ENCODE results near the gene FAM118A.

DNA sequence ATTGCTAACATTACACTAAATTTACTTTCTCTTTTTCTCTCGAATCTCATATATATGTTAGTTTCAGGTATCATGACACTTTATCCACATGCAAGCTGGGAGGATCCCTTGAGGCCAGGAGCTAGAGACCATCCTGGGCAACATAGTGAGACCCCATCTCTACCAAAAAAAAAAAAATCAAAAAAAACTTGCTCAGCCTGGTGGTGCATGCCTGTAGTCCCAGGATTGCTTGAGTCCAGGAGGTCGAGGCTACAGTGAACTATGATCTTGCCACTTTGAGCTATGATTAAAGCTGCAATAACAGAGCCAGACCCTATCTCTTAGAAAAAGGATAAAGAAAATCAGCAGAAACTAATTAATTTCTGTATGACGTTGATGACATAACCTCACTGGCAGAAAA, 28.7 kb upstream of the FAM118A start:
- TF ChIP-seq, protein P1, sequence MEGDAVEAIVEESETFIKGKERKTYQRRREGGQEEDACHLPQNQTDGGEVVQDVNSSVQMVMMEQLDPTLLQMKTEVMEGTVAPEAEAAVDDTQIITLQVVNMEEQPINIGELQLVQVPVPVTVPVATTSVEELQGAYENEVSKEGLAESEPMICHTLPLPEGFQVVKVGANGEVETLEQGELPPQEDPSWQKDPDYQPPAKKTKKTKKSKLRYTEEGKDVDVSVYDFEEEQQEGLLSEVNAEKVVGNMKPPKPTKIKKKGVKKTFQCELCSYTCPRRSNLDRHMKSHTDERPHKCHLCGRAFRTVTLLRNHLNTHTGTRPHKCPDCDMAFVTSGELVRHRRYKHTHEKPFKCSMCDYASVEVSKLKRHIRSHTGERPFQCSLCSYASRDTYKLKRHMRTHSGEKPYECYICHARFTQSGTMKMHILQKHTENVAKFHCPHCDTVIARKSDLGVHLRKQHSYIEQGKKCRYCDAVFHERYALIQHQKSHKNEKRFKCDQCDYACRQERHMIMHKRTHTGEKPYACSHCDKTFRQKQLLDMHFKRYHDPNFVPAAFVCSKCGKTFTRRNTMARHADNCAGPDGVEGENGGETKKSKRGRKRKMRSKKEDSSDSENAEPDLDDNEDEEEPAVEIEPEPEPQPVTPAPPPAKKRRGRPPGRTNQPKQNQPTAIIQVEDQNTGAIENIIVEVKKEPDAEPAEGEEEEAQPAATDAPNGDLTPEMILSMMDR (IDR thresholded peaks at IDR 0.05): no peak
- no peak for TF ChIP-seq POLR2AphosphoS5 (IDR thresholded peaks at IDR 0.05)

All from breast epithelium (tissue), 3 donors.